Measurements from ENCODE around the gene FAM3D.

Gene FAM3D

DNA sequence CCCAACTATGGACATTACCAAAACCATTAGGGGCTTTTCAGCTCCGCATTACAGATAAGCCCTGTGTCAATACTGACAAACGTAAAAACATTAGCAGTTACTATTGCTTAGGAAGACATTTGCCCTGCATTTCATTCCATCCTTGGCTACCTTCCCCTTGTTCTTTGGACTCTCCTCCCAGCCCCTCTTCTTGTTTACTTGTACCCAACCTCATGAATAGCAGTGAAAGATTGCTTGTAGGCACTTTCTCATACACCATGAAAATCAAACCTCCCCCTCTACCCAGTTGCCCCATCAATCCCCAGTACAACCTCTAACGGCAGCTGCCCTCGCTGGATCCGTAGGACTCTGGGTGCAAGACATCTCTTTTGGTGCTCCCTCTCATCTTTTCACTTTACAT lies 72.5 kb downstream of the FAM3D start:
- no peak for DNase-seq (ENCODE audit: low read depth, low spot score)

DNA sequence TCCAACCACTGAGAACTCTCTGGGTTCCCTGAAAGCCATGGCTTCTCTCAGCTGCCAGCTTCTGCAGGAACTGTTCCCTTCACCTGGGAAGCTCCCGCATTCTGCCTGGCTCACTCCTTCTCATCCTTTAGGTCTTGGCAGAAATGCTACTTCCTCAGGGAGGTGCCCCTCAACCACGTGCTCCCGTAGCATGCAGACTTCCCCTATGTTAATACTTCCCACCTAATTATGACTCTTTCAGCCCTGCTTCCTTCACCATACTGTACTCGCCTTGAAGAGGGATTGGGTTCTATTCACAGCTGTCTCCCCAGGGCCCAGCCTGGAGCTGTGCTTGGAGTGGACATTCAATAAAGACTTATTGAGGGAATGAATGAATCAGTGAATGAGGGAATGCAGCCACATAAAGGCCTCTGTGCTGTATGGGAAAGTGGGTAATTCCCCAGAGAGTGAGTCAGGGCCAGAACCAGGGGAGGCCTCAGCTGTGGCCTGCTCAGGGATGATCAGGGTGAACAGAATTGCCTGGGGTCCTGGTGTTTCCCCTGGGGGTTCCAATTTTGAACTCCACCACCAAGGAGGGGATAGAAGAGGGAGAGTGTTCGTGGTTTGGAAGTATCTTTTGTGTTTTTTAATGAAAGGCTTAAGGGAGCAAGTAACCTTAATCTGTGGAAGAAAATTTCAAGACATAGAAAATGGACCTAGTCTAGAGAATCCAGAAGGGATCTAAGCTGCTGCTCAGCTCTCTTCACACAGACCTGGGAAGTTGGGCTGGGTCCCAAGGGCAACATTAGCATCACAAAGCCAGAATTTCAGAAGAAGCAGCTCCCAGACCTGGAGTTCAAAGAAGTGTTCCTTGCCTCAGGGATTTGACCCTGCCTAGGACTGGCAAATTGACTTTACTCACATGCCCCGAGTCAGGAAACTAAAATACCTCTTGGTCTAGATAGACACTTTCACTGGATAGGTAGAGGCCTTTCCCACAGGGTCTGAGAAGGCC lies 74.8 kb downstream of the FAM3D start:
- DNase-seq (ENCODE audit: low read depth, low spot score) = peak; percentile 91

DNA sequence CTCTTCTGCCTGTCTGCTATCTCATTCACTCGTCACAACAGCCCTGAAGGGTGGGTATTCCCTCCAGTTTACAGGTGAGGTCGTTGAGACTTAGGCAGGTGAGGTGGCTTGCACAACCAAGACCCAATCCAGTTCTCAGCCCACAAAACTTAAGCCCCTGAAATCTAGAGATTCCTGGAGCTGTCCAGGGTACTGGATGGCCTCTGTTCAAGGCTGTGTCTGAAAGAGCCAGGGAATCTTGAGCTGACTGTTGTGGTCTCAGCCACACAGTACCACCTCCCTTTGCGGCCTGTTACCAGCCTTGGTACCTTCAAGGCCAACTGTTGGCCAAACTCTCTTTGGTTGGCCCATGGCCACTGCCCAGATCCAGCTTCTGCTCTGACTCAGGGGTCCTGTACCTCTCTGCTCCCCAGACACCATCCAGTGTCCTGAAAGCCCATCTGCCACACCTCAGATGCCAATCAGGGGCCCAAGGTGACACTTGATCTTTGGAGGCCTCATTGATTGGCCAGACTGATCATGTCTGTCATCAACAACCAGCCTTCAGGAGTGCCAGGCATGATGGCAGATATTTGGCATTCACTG lies 78.5 kb downstream of the FAM3D start:
- peak; percentile 79 for DNase-seq (ENCODE audit: low read depth, low spot score)

DNA sequence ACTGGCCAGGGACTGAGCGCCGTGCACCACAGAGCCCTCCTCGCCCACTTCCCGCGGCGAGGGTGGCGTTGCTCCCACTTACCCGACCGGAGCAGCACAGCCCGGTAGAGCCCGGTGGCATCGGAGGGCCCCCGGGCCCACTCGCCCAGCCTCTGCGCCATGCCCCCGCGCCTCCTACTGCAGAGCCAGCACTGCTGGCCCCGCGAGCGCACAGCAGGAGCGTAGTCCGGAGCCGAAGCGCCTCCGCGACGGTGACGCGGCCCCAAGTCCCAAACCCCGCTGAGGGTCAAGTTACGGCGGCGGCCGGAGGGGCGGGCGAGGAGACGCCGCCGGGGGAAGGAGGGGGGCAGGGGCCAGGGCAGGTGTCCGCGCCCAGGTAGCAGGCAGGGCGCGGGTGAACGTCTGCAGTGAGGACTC lies 79.8 kb downstream of the FAM3D start:
- peak; percentile 61 for DNase-seq (ENCODE audit: low read depth, low spot score)

DNA sequence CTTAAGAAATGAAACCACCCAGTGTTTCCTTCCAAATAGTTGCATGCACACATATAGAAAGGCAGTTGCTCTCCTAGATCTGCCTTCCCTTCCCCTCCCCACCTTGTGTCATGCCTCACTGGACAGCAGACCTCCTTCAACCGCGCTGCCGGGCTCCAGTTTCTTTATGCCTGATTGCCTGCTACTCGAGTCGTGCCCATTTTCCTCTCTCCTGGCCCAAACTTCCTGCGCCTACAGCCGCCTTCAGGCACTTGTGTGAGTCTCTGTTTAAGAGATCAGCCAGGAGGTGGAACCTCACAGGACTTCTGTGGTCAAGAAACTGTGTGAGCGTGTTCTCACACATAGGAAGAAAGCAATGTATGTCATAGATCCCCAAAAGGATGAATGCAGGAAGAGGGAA lies 80.6 kb downstream of the FAM3D start:
- DNase-seq (ENCODE audit: low read depth, low spot score) = peak; percentile 34

DNA sequence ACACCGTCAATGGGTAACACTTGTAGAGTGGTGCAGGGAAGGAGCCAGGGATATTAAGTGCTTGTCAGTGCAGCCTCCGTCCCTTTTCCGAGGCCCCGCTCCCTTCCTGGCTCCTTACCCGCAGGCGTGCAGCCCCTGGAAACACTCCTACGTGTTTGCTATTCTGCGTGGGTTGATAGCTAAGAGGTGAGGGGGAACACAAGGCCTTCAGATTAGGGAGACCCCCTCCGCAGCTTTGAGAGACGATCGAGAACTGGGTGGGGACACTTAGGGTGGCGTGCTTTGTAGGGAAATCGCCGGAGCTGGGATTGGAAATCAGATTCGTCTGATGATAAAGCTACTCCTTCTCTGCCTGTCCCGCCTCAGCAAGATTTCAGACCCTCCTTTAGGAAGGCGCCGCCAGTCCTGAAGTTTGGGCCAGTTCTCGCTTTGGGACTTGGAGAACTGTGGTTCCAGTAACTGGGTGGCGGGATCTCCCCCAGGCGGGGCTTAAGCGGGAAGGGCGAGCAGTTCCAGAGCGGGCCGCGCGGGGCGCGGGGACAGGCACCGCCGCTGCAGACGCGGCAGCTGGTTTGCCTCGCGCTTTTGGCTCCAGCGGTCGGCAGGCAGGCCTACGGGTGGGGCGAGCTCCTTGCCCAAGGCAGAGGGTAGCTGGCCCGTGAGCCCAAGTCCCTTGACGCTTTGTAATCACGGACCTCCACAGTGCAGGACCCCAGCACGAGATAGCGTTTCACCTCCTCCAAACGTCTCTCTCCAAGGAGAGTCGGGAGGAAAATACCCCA lies 81.4 kb downstream of the FAM3D start:
- peak; percentile 87 for DNase-seq (ENCODE audit: low read depth, low spot score)

DNA sequence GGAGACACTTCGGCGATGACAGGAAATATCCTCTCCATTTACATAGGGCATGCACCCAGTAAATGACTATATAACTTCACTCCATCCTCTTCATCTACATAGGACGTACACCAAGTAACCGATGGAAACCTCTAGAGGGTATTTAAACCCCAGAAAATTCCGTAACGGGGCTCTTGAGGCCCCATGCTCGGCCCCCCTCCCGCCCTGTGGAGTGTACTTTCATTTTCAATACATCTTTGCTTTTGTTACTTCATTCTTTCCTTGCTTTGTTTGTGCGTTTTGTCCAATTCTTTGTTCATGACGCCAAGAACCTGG lies 81.9 kb downstream of the FAM3D start:
- DNase-seq (ENCODE audit: low read depth, low spot score) = no peak

Measured in ELF-1 (cell line).